A549 treated with Mapracorat at 1 μM for 4 hours (cell line): Measurements from ENCODE around the gene NDUFB2. TPM values are rescaled to one million over a fixed set of nuclear protein-coding genes. Genes with fewer than 3 reads are reported as not detected.

Experiments used
- total RNA-seq: library from RNA; stranded (reverse); fragments of 200-300 nt; extraction: Qiagen RNA extraction; gene quantifications from 5 replicates; pipeline ENCODE4 v1.2.3, GENCODE V29; 2022

NDUFB2 gene
- total RNA-seq: 363 to 395 TPM (median 388 TPM) in 5 replicates

GRCh38 chr7:140696680-140697446, at the start of gene NDUFB2:
NDUFB2 (plus strand) TSS chr7:140696708; CDS start chr7:140696745, 37 bp downstream.

GRCh38 chr7:140672382-140673062, 24.0 kb upstream of the NDUFB2 start, which contains the start of gene ADCK2:
ADCK2 (plus strand) TSS chr7:140672945; CDS start chr7:140673331, 386 bp downstream.

Other genes with a start within 250 kb of the NDUFB2 start
- 52.8 to 68.6 TPM (median 54.0 TPM) in 5 replicates for gene MKRN1, start 217.2 kb upstream of the NDUFB2 start, total RNA-seq
- gene DENND2A, start 55.9 kb upstream of the NDUFB2 start, total RNA-seq: 0.41 to 1.0 TPM (median 0.55 TPM) in 5 replicates
- 16.4 to 21.4 TPM (median 20.3 TPM) in 5 replicates for gene ADCK2, start 23.8 kb upstream of the NDUFB2 start, total RNA-seq
- gene BRAF, start 228.2 kb downstream of the NDUFB2 start, total RNA-seq: 4.0 to 6.3 TPM (median 5.9 TPM) in 5 replicates